Right lobe of liver (tissue), 4 donors: ENCODE data around the gene MUC5B.

Experiments used
- POLR2A ChIP-seq: fragments of 450-650 bp; IDR thresholded peaks from one replicate; pipeline ENCODE4 v1.6.1; 2017; ENCODE audit warnings: antibody characterized with exemption, mild to moderate bottlenecking
- TF ChIP-seq, protein P1 (sequence below), 4 donors: fragments of 200-600 bp in 3 of 4; fragments of 450-650 bp in 1 of 4; IDR thresholded peaks; one replicate each; pipeline versions ENCODE4 v1.5.1 to v1.8.0; 2016 to 2022; ENCODE audit warnings: antibody characterized with exemption in 4 of 4, mild to moderate bottlenecking in 2 of 4
- donor health status: DM: no; HTN: no; CAD: no.
- donor health status: DM: no; HTN: no; CAD: no.
- donor health status: DM: no; HTN: yes; CAD: no.

DNA sequence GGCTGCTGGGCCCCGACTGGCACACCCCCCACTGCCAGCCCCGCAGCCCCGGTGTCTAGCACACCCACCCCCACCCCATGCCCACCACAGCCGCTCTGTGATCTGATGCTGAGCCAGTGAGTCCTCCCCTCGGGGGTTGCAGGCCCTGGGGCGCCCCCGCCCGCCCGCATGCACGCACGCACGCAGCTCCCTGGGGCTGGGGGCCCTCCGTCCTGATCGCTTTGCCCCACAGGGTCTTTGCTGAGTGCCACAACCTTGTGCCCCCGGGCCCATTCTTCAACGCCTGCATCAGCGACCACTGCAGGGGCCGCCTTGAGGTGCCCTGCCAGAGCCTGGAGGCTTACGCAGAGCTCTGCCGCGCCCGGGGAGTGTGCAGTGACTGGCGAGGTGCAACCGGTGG, 32.3 kb downstream of the MUC5B start:
- TF ChIP-seq POLR2A: no peak
- TF ChIP-seq, protein P1, sequence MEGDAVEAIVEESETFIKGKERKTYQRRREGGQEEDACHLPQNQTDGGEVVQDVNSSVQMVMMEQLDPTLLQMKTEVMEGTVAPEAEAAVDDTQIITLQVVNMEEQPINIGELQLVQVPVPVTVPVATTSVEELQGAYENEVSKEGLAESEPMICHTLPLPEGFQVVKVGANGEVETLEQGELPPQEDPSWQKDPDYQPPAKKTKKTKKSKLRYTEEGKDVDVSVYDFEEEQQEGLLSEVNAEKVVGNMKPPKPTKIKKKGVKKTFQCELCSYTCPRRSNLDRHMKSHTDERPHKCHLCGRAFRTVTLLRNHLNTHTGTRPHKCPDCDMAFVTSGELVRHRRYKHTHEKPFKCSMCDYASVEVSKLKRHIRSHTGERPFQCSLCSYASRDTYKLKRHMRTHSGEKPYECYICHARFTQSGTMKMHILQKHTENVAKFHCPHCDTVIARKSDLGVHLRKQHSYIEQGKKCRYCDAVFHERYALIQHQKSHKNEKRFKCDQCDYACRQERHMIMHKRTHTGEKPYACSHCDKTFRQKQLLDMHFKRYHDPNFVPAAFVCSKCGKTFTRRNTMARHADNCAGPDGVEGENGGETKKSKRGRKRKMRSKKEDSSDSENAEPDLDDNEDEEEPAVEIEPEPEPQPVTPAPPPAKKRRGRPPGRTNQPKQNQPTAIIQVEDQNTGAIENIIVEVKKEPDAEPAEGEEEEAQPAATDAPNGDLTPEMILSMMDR (IDR thresholded peaks at IDR 0.05): no peak
